ENCODE results near the gene DHX16.
A peak's percentile ranks its signal among the peaks of the same experiment; 100 is the strongest.

The DHX16 gene

GRCh38 chr6:30647242-30648116, 25.3 kb downstream of the DHX16 start:
- Histone ChIP-seq H3K4me3 (ENCODE audit: low read length) (peak overlapping the region; percentile 99), H2AFZ (ENCODE audit: low read length) (peak overlapping the region; percentile 77), H4K20me1 (ENCODE audit: insufficient read depth, low read length) (no peaks in the 10 kb centered on the region), H3K9me2 (replicated peaks; ENCODE audit: insufficient read depth, low read length) (no peaks in the 10 kb centered on the region), H3F3A (ENCODE audit: insufficient read depth, low read length) (peaks cover 8% of the 10 kb centered on the region), H3K36me3 (replicated peaks; ENCODE audit: insufficient read depth, low read length) (peaks cover 4% of the 10 kb centered on the region; the same call in 1 of the 2 replicates), H3K27ac (ENCODE audit: low read length) (peak overlapping the region; percentile 79), H3K4me2 (ENCODE audit: low read depth, low read length) (peak overlapping the region; percentile 93), H3K27me3 (replicated peaks; ENCODE audit: insufficient read depth, low read length) (no peaks in the 10 kb centered on the region), H3K79me2 (ENCODE audit: low read length) (peaks cover 42% of the 10 kb centered on the region), H3K9ac (ENCODE audit: low read length) (peak overlapping the region; percentile 96), H3K4me1 (ENCODE audit: low read length) (peaks cover 5% of the 10 kb centered on the region; the same call in 1 of the 2 replicates), H3K9me3 (replicated peaks; ENCODE audit: insufficient read depth, low read length) (no peaks in the 10 kb centered on the region)
- DNase-seq, result peak; percentile 70
- TF ChIP-seq CTCF (IDR thresholded peaks at IDR 0.05; ENCODE audit: low read length), result no peak
- no peak for TF ChIP-seq EZH2 (optimal IDR thresholded peaks at IDR 0.05; ENCODE audit: low read depth, low read length)
- no peak for TF ChIP-seq EZH2phosphoT487 (IDR thresholded peaks at IDR 0.05; ENCODE audit: low read length)

- no peaks in the 10 kb centered on the region for H3K9me3 ChIP-seq (replicated peaks; ENCODE audit: insufficient read depth, low read length)
Measured at GRCh38 chr6:30646450-30647241, 26.2 kb downstream of the DHX16 start, which contains the start of gene C6orf136. Gene C6orf136 (plus strand): TSS chr6:30647133. CDS start chr6:30647232, 99 bp downstream.

More at GRCh38 chr6:30646450-30647241, 26.2 kb downstream of the DHX16 start, which contains the start of gene C6orf136:
- Histone ChIP-seq H3K4me2 (ENCODE audit: low read depth, low read length) (peak within 1 kb of the TSS; percentile 93), H2AFZ (ENCODE audit: low read length) (peak within 1 kb of the TSS; percentile 77), H4K20me1 (ENCODE audit: insufficient read depth, low read length) (no peaks in the 10 kb centered on the region), H3K79me2 (ENCODE audit: low read length) (peaks cover 42% of the 10 kb centered on the region), H3K4me1 (ENCODE audit: low read length) (peaks cover 5% of the 10 kb centered on the region; the same call in 1 of the 2 replicates), H3K27ac (ENCODE audit: low read length) (peak within 1 kb of the TSS; percentile 79), H3K9ac (ENCODE audit: low read length) (peak within 1 kb of the TSS; percentile 96), H3K27me3 (replicated peaks; ENCODE audit: insufficient read depth, low read length) (no peaks in the 10 kb centered on the region), H3K4me3 (ENCODE audit: low read length) (peak within 1 kb of the TSS; percentile 99), H3K36me3 (replicated peaks; ENCODE audit: insufficient read depth, low read length) (peaks cover 4% of the 10 kb centered on the region; the same call in 1 of the 2 replicates), H3K9me2 (replicated peaks; ENCODE audit: insufficient read depth, low read length) (no peaks in the 10 kb centered on the region), H3F3A (ENCODE audit: insufficient read depth, low read length) (peaks cover 6% of the 10 kb centered on the region; the same call in 1 of the 2 replicates)
- TF ChIP-seq CTCF (IDR thresholded peaks at IDR 0.05; ENCODE audit: low read length), result no peak
- TF ChIP-seq EZH2phosphoT487 (IDR thresholded peaks at IDR 0.05; ENCODE audit: low read length), result no peak
- TF ChIP-seq EZH2 (optimal IDR thresholded peaks at IDR 0.05; ENCODE audit: low read depth, low read length), result no peak
- DNase-seq, result peak; percentile 94
